Loucy (cell line): ENCODE data around the gene ZNF266.

ENCODE experiments used
- H2AFZ ChIP-seq: fragments of 200-600 bp; sonication (generic); 2 replicates; pipeline ENCODE4 v1.6.0; 2016; ENCODE audit warnings: antibody characterized with exemption, mild to moderate bottlenecking, low read length, moderate library complexity
- H3F3A ChIP-seq: fragments of 200-600 bp; 2 replicates; pipeline ENCODE4 v1.6.0; 2016; ENCODE audit warnings: antibody characterized with exemption, low read depth, mild to moderate bottlenecking
- H3K27me3 ChIP-seq: fragments of 200-600 bp; sonication (generic); 2 replicates; pipeline ENCODE4 v1.6.1; 2014; ENCODE audit warnings: low read length, mild to moderate bottlenecking; ENCODE audit not compliant: insufficient read depth, poor library complexity, severe bottlenecking
- H3K36me3 ChIP-seq: fragments of 200-600 bp; sonication (generic); 2 replicates; pipeline ENCODE4 v1.6.1; 2016; ENCODE audit warnings: low read length; ENCODE audit not compliant: insufficient read depth
- H3K4me1 ChIP-seq: fragments of 200-600 bp; sonication (generic); 2 replicates; pipeline ENCODE4 v1.5.1; 2014; ENCODE audit warnings: low read length, mild to moderate bottlenecking; ENCODE audit not compliant: insufficient read depth, poor library complexity, severe bottlenecking
- H3K4me2 ChIP-seq: fragments of 200-600 bp; sonication (generic); 2 replicates; pipeline ENCODE4 v1.6.0; 2014; ENCODE audit warnings: antibody characterized with exemption, low read length, low read depth, mild to moderate bottlenecking; ENCODE audit not compliant: poor library complexity, severe bottlenecking
- H3K4me3 ChIP-seq: fragments of 200-600 bp; sonication (generic); 2 replicates; pipeline ENCODE4 v1.5.1; 2014; ENCODE audit warnings: low read length, mild to moderate bottlenecking, mixed read lengths; ENCODE audit not compliant: poor library complexity, severe bottlenecking
- H3K79me2 ChIP-seq: fragments of 200-600 bp; sonication (generic); 2 replicates; pipeline ENCODE4 v1.6.1; 2014; ENCODE audit warnings: low read length; ENCODE audit not compliant: insufficient read depth
- H3K9ac ChIP-seq: fragments of 200-600 bp; sonication (generic); 2 replicates; pipeline ENCODE4 v1.6.0; 2014; ENCODE audit warnings: mild to moderate bottlenecking, low read depth, low read length, moderate library complexity; ENCODE audit not compliant: poor library complexity, severe bottlenecking
- H3K9me2 ChIP-seq: fragments of 200-600 bp; sonication (generic); replicated peaks from 2 replicates; pipeline ENCODE4 v1.6.1; 2016; ENCODE audit warnings: low read depth, low read length, mixed read lengths
- H3K9me3 ChIP-seq: fragments of 200-600 bp; sonication (generic); 2 replicates; pipeline ENCODE4 v1.6.1; 2014; ENCODE audit warnings: mild to moderate bottlenecking, antibody characterized with exemption, low read length, low read depth; ENCODE audit not compliant: insufficient read depth
- H4K20me1 ChIP-seq: fragments of 200-600 bp; sonication (generic); 2 replicates; pipeline ENCODE4 v1.6.0; 2014; ENCODE audit warnings: antibody characterized with exemption, low read length, mild to moderate bottlenecking; ENCODE audit not compliant: insufficient read depth, poor library complexity, severe bottlenecking
- CTCF ChIP-seq: fragments of 200-600 bp; sonication (generic); conservative IDR thresholded peaks from 2 replicates; pipeline ENCODE4 v1.5.1; 2014; ENCODE audit warnings: mild to moderate bottlenecking, antibody characterized with exemption, low read length
- EZH2phosphoT487 ChIP-seq: fragments of 200-600 bp; IDR thresholded peaks from 2 replicates; pipeline ENCODE4 v1.6.1; 2018; ENCODE audit warnings: antibody characterized with exemption, mild to moderate bottlenecking, moderate library complexity, borderline replicate concordance

The ZNF266 gene

GRCh38 chr19:9413240-9413954, 22.0 kb downstream of the ZNF266 start:
- H3K9me2 ChIP-seq, result no peaks in the 10 kb centered on the region
- peaks cover 34% of the 10 kb centered on the region; the same call in 1 of the 2 replicates for H3K9me3 ChIP-seq
- H3F3A ChIP-seq, result no peaks in the 10 kb centered on the region
- H3K79me2 ChIP-seq, result no peaks in the 10 kb centered on the region
- TF ChIP-seq EZH2phosphoT487 (no peak), CTCF (no peak)
- H4K20me1 ChIP-seq, result no peaks in the 10 kb centered on the region
- peaks cover 65% of the 10 kb centered on the region for H3K36me3 ChIP-seq
- H3K9ac ChIP-seq, result no peak overlapping the region
- H3K4me2 ChIP-seq, result no peak overlapping the region
- no peak overlapping the region for H2AFZ ChIP-seq
- H3K27me3 ChIP-seq, result no peaks in the 10 kb centered on the region
- peaks cover 5% of the 10 kb centered on the region for H3K4me1 ChIP-seq
- H3K4me3 ChIP-seq, result no peak overlapping the region

GRCh38 chr19:9407827-9408226, 27.5 kb downstream of the ZNF266 start:
- Histone ChIP-seq H3K4me1 (peaks cover 15% of the 10 kb centered on the region), H3K9me3 (peaks cover 14% of the 10 kb centered on the region; the same call in 1 of the 2 replicates), H3K4me3 (peak overlapping the region; percentile 59), H4K20me1 (no peaks in the 10 kb centered on the region), H3F3A (no peaks in the 10 kb centered on the region), H3K9ac (peak overlapping the region; percentile 24), H3K4me2 (peak overlapping the region; percentile 70), H3K79me2 (no peaks in the 10 kb centered on the region), H2AFZ (peak overlapping the region; percentile 76), H3K27me3 (no peaks in the 10 kb centered on the region), H3K9me2 (no peaks in the 10 kb centered on the region), H3K36me3 (peaks cover 10% of the 10 kb centered on the region; the same call in 1 of the 2 replicates)
- TF ChIP-seq EZH2phosphoT487, result no peak
- no peak for TF ChIP-seq CTCF

GRCh38 chr19:9406798-9407352, 28.5 kb downstream of the ZNF266 start:
- Histone ChIP-seq H3K9me3 (peaks cover 5% of the 10 kb centered on the region; the same call in 1 of the 2 replicates), H3K36me3 (peaks cover 1% of the 10 kb centered on the region; the same call in 1 of the 2 replicates), H3K27me3 (no peaks in the 10 kb centered on the region), H3K9me2 (no peaks in the 10 kb centered on the region), H3K9ac (no peak overlapping the region), H3F3A (no peaks in the 10 kb centered on the region), H2AFZ (no peak overlapping the region), H3K4me1 (peaks cover 15% of the 10 kb centered on the region), H4K20me1 (no peaks in the 10 kb centered on the region), H3K79me2 (no peaks in the 10 kb centered on the region), H3K4me2 (no peak overlapping the region), H3K4me3 (no peak overlapping the region)
- no peak for TF ChIP-seq EZH2phosphoT487
- TF ChIP-seq CTCF, result no peak
